ENCODE measurements around the gene GEMIN2.
A peak's percentile ranks its signal among the peaks of the same experiment; 100 is the strongest.
"Not testable (repeated sequence)": the region's sequence is repeated elsewhere in the genome, so short reads cannot be mapped to it uniquely, and the experiment has no call there.

GEMIN2 gene

GRCh38 chr14:39114073-39114838 is at the start of gene GEMIN2:
Gene GEMIN2, plus strand, starts transcription at chr14:39114323. Its CDS starts 16 bp downstream, at chr14:39114339.
- Histone ChIP-seq H3K4me3 (peak within 1 kb of the TSS; percentile 100), H3K27ac (peak within 1 kb of the TSS; percentile 77 to 92)
- DNase-seq (ENCODE audit: low spot score) = peak; percentile 92
- TF ChIP-seq CTCF (IDR thresholded peaks at IDR 0.05) = no peak

GRCh38 chr14:39069169-39069805 is 44.8 kb upstream of the GEMIN2 start:
- H3K27ac ChIP-seq; DNase-seq (ENCODE audit: low spot score); H3K4me3 ChIP-seq: not testable (repeated sequence)

- TF ChIP-seq CTCF (IDR thresholded peaks at IDR 0.05) = no peak
- Histone ChIP-seq H3K4me3 (no peak overlapping the region), H3K27ac (no peak overlapping the region)
- no peak for DNase-seq (ENCODE audit: low spot score)
Observed at GRCh38 chr14:39069923-39070322, 44.2 kb upstream of the GEMIN2 start.

- Histone ChIP-seq H3K27ac (no peak overlapping the region), H3K4me3 (no peak overlapping the region)
- DNase-seq (ENCODE audit: low spot score) = no peak
- no peak for TF ChIP-seq CTCF (IDR thresholded peaks at IDR 0.05)
Observed at GRCh38 chr14:39071096-39071495, 43.0 kb upstream of the GEMIN2 start.

- no peak overlapping the region for H3K4me3 ChIP-seq
- no peak overlapping the region for H3K27ac ChIP-seq
- no peak for DNase-seq (ENCODE audit: low spot score)
- TF ChIP-seq CTCF (IDR thresholded peaks at IDR 0.05) = no peak
Observed at GRCh38 chr14:39080886-39081285, 33.2 kb upstream of the GEMIN2 start.

- no peak overlapping the region for H3K27ac ChIP-seq
- TF ChIP-seq CTCF (IDR thresholded peaks at IDR 0.05) = no peak
- H3K4me3 ChIP-seq = no peak overlapping the region
- DNase-seq (ENCODE audit: low spot score) = no peak
Observed at GRCh38 chr14:39083127-39083526, 31.0 kb upstream of the GEMIN2 start.

- no peak for TF ChIP-seq CTCF (IDR thresholded peaks at IDR 0.05)
- Histone ChIP-seq H3K4me3 (no peak overlapping the region), H3K27ac (no peak overlapping the region)
- no peak for DNase-seq (ENCODE audit: low spot score)
Observed at GRCh38 chr14:39085933-39086332, 28.2 kb upstream of the GEMIN2 start.
